ENCODE data around the gene DNAAF8. TPM values are rescaled to one million over a fixed set of nuclear protein-coding genes. Genes with fewer than 3 reads are reported as not detected.

The DNAAF8 gene
- total RNA-seq, 1 donor from 2014 or later = 0.41 TPM

DNA sequence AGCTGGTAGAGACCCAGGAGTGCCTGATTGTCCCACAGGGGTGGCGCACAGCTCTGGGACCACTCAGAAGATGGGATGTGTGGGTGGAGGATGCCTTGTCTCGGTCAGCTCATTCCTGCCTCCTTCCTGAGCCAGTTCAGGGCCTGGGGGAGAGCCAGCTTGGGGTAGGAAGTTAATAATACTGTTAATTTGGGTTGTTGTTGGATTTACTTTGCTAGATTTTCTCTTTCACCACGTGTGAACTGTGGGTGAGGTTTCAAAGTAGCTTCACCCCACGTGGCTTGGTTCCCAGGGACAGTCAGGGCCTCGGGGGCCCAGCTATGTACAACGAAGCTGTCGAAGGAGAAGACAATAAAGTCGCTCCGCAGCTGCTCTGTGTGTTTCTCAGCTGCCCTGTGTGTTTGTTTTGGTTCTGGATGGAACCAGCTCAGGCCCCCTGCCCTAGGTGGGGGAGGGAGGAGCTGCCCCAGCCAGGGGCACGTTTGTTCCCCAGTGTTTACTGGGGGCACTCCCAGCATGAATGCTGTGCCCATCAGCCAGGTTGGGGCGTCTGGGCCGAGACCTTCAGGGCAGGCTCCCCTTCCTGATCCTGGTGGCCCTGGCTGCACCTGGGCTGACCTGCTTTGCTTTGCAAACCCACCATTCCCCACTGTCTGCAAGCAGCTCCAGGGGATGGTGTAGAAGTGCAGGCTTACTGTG lies 38.7 kb upstream of the DNAAF8 start:
- DNase-seq = no peak

DNA sequence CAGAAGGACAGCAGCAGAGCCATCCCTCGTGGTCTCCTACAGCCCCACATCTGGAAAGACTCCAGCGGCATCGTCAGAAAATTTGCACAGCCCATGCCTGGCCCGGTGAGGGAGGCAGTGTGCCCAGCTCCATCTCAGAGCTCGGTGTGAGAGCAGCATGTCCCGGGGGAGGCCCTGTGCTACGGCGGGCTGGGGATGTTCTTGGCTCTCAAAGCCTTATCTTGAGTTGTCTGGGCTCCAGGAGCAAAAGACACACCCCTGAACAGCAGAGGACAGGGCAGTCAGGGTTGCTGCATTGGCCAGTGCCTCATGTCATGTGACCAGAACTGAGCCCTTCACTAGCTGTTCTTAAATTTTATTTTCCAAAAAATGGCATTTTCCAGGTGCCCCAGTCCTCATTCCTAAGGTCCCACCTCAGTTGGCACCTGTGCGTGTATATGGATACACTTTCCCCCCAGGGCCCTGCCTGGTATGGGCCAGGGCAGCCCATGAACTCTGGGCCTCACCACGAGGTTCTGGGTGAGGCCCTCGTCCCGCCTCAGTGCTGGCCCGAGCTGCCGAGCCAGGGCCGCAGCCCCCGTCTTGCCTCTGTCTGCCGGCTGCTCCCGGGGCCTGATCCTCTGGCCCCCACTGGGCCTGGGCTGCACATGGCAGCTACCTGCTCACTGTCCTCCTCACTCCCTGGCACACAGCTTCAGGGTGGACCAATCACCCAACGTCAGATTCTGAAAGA lies 38.0 kb upstream of the DNAAF8 start:
- DNase-seq = no peak

DNA sequence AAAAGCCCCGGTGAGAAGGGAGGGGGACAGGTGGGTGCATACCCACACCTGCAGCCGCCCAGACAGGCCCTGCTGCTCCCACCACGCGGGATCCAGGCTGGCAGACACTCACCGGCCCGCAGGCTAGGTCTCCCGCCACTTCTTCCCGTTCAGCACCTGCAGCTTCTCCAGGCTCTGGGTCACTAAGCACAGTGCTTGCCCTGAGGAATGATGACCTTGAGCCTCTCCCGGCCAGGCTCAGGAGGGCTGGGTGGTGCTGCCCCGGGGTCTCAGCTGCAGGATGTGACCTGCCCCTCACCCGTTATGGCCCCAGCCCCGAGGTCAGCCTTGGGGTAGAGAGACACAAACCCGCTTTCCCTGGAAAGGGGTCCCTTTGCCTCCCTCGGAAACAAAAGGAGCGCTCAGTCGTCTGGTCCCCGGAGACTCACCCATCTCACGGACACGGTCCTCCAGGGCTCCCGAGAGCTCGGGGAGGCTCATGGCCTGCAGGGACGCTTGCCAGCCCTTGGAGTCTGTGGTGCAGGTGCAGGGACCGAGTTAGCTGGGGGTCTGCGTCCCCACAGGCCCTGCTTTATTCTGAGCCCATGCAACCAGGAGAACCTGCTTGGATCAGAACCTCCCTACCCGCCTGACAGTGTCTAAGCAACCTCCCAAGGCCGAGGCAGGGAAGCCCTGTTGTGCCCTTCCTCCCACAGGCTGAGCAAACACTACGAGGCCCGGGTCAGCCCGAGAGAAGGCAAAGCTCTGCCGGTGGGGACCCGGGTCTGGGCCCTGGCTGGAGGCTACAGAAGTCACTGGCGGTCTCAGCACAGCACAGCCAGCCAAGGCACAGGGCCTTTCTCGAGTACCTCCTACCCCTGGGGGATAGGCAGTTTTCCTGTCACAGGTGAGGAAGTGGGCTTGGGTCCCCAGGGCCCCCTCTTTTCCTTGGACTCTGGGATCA lies 37.2 kb upstream of the DNAAF8 start:
- no peak for DNase-seq

DNA sequence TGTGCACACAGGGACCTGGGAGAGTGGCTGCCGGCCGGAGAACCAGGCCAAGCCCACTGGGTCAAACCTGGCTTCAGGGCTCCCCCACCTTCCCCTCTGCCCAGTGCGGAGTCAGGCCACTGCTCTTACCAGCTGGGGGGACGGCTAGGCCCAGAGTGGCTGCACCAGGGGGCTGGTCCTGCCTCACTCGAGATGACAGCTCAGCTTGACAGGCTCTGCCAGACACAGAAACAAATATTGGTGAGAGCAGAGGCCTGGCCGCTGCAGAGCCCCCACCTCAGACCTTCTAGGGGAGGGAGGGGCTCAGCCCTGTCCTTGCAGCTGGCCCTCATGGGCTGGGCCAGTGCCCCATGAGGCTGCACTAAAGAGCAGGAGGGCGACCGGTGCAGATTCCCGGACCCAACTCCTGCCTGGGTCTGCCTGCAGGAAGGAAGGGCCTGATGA lies 36.5 kb upstream of the DNAAF8 start:
- no peak for DNase-seq

DNA sequence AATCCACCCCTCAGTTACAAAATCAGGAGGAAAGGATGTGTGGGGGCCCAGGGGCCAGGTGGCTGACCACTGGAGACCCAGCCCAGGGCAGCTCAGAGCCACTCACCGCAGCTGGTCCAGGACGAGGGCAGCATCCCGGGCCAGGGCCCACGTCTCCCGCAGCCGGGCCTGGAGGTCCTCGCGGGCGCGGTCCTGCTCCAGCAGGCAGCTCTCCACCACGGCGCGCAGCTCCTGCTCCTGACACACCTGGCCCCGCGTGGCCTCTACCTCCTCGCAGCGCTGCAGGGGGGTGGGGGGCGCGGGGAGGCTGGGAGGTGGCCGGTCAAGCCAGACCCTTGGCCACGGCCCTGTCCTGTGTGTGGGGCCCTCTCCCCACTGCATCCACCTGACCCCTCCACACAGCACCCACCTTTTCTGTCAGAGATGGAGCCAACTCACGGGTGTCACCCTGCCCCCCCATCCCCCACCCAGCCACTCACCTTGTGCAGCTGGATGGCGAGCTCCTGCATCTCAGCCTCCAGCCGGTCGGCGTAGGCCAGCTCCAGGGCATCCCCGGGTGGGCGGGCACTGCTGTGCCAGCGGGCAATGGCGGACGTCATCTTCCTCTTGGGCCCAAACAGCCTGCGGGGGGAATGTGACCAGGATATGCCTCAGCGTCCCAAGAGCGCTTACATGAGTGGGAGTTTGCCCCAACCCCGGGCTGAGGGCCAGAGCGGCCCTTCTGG lies 35.9 kb upstream of the DNAAF8 start:
- DNase-seq = no peak

DNA sequence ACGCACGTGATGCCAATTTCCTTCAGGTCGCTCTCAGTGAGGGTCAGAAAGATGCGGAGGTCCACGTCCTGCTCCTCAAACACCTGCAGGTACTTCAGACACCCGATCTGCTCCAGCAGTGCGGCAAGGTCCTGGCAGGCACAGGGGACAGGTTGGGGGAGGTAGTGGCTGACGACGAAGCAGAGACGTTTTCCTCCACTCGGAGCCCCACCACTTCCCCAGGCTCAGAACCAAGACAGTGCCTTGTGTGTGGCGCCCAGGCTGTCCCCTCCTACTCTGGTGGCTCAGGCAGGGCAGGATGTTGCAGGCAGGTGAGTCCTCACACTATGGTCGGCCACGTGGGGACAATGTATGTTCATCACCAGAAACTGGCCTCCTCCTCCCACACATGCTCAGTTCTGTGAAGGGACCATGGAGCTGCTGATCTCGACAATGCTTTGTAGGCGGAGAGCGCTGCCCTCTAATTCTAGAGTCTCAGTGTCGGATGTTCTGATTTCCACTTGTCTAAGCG lies 35.2 kb upstream of the DNAAF8 start:
- DNase-seq = no peak

DNA sequence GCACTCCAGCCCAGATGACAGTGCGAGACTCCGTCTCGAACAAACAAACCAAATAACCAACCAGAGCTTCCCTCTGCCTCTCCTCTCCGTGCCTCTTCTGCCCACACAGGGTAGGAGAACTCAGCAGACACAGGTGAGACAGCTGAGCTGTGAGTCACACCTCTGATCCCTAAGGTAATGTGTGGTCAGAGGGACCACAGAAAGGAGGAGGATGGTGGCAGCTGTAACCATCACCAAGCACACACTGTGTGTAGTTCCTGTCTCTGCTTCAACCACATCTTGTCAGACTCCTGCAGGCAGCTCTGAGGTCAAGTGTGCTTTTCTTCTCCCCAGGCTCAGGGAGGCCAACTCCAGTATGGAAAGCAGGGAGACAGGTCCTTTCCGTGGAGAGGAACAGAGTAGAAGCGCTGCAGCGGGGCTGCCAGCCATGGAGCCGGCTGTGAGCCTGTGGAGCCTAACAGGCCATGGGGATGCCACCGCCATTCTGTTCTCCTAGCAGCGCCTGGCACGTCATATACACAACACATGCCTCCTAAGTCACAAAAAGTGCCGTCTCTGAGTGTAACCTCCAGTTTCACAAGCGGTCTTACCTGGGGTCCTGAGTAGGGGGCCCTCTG lies 33.8 kb upstream of the DNAAF8 start:
- DNase-seq = no peak

DNA sequence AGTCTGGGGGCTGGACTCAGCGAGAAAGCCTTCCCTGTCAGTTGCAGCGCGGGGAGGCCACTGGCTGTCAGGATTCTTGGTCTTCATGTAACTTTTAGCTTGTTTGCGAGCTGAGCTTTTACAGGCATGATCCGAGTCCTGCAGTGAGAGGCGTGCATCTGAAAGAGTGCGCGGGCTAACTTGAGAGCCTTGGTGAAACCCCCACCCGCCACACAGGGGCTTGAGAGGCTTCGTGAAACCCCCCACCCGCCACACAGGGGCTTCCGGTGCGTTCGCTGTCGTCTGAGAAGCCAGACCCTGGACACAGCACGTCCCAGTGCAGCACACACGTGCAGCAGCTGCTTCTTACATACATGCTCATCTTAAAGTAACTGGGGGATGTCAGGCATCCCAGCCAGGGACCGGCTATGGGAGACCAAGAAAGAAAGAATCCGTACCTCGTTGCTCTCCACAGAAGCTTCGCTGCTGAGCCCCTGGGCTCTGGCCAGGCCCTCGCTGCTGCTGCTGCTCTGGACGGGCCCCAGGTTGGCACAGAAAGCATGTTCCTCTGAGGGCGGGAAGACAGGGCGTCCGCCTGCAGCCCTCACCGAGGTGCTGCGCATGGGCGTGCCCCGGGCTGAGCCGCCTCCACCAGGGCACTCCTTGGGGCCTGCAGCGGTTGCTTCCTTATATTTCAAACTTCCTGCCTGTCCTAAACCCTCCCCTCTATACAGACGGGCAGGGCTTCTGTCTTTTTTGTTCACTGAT lies 33.2 kb upstream of the DNAAF8 start:
- no peak for DNase-seq

DNA sequence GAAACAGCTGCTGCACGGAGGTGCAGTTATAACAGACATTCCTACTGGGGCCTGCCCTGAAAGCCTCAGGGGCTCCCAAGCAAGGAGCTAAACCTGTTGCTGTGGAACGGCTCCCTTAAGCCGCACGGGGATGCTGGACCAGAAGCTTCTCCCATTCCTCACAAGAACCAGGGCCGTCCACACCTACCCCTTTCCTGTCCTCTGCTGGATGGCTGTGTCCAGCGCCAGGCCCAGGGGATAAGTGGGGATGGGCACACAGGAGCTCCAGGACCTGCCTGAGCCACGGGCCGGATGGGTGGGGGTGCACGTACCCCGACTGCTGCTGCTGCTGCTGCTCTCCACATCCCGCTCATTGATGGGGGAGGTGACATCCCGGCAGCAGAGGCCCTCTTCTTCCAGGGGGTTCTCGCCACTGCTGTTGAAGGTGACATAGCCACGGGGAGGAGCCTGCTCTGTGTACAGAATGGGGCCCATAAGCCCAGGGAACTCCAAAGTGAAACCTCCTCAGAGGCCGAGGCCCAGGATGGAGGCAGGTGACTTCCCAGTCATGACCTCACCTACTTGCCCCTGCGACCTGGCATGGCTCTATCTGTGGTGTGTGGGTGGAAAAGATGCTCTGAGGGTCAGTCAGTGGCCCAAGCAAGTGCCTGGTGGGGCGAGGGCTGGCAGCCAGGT lies 32.4 kb upstream of the DNAAF8 start:
- DNase-seq = no peak

DNA sequence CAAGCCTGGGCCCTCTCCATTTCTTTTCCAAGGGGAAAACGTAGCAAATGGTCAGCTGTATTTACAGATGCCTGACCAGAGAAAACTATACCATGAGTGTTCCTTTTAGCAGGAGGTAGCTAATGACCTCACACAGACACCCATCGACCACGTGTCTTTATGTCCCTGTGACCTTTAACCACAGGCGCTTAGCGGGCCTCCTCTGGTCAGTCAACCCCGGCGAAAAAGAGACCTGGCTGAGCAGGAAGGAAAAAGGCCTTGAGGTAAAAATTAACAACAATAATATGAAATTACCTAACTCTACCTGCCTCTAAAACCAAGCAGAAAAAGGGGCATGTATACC lies 31.9 kb upstream of the DNAAF8 start:
- no peak for DNase-seq

DNA sequence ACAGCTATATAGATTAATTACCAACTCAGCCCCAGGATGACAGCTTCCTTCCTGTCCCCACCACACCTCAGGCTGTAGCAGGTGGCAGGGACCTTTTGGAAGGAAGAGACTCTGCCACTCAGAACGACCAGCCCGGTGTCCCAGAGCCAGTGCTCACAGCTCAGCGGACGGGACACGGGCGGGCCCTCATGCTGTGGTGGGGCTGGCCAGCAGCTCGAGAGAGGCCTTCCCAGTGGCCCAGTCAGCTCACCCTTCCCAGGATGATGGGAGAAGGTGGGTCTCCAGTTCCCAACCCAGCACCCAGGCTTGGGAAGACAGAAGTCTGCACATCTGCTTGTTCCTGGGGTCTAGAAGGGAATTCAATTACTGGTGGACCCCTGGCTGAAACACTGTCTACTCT lies 30.4 kb upstream of the DNAAF8 start:
- DNase-seq = no peak

DNA sequence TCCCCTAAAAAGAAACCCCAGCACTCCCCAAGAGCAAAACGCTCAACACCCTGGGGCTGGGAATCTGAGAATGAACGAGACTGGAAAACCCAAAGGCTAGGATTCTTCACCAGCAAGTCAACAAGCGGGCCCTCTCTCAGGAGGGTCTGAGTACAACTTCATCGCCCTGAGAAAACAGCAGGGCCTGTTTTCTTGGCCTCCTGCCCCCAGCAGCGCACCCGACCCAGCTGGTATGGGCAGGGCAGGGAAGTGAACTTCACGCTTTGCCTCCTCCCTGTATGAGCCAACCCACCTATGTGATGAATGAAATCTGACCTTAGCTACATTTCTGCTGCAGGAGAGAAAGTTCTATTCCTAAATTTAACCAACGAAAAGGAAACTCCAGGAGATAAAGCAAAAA lies 29.8 kb upstream of the DNAAF8 start:
- DNase-seq = no peak

DNA sequence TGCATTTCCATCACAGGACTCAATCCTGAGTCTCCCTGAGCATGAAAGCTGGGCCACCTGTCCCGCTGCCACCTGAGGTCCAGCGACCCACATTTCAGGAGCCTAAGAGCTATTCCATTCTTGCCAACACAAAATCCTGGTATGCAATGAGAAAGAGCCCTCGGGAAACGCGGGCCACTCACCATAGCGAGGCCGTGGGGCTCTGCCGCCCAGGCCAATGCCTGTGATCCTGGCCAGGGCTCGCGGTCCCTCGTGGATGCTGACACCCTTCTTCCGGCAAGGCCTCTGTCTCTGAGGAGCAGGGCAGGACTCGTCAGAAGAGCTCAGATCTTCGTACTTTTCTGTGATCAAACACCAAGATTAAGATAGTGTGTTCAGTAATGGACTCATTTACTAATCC lies 29.4 kb upstream of the DNAAF8 start:
- no peak for DNase-seq

DNA sequence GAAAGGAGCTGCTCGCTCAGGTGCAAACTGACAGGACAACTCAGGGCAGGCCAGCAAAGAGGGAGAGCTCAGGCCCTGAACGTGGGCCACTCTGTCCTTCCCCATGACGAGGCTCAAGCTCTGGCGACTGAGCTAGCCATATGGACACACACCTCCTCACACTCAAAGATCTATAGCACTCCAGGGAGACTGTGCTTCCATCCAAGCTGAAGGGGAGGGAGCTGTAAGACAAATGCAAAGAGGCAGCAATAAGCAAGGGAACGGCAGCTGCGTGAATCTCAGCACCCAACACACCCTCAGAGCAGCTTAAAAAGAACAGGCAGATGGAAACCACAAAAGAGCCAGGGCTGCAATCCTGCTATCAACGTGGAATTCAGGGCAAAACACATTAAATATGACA lies 27.5 kb upstream of the DNAAF8 start:
- DNase-seq = no peak

DNA sequence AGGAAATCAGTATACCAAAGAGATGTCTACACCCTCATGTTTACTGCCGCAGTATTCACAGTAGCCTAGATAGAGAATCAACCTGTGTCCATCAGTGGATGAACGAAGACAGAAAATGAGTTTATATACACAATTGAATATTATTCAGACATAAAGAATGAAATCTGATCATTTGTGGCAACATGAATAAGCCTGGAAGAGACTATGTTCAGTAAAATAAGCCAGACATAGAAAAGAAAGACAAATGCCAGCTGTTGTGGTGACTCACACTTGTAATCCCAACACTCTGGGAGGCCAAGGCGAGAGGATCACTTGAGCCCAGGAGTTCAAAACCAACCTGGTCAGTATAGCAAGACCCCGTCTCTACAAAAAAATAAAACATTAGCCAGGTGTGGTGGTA lies 24.9 kb upstream of the DNAAF8 start:
- no peak for DNase-seq

DNA sequence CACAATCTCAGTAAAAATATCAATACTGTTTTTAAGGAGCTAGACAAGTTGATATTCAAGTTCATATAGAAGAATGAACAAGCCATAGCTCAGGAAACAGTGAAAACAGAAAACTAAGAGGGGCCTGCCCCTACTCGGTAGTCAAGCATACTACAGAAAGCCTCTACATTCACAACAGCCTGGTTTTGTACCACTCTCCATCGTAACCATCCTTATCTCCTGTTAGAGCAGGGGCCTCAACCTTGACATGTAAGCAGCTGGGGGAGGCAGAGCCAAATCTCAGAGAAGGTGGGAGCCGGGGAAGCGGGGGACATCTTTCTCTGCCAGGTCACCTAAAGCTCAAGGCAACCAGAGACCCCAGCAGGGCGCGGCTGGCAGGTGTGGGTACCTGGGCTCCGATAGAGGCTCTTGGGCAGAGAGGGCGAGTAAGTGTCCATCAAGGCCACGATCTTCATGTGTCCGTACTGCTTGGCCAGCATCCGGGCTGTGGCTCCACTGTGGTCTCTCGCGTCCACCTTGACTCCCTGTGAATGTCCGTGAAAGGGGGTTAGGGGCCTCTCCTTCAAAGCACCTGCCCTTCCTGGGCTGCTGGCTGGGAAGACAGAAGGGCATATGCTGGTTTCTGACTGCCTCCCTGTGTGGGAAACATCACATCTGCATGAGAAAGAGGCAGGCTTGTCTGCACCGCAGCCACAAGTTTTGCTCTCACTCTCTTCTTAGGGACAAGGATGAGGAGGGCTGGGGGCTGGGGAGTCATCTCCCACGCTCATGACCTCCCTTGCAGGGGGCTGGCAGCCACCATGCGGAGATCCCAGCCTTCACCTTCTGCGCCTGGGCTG lies 20.5 kb upstream of the DNAAF8 start:
- no peak for DNase-seq

DNA sequence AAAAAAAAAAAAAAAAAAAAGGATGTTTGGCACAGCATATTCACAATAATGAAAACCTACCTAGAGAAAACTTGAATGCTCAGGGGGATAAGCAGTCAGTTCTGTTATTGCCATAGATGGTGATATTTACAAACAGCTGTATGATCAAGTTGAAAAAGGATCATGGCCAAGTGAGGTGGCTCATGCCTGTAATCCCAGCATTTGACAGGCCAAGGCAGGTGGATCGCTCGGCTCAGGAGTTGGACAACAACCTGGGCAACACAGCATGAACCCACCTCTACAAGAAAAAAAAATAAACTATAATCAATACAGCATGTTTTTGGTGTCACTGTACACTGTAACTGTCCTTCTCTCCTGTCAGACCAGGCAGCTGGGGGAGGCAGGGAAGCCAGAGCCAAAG lies 19.3 kb upstream of the DNAAF8 start:
- DNase-seq = no peak

DNA sequence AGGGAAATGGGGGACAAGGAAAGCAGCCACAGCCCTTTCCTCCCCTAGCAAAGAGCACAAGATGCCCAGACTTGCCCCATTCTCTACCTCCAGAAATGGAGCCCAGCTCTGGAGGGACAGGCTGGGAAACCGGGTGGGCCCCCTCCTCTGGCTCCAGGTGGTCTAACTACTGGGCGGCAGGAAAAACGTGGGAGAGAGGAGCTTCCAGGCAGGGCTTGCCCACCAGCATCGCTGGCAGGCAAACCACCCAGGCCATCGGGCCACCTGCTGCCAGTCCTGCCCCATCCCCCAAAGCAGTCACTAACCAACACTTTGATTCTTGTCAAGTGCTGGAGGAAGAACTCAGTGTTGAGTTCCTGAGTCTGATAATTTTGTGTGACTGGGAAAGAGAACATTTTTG lies 15.9 kb upstream of the DNAAF8 start:
- no peak for DNase-seq

DNA sequence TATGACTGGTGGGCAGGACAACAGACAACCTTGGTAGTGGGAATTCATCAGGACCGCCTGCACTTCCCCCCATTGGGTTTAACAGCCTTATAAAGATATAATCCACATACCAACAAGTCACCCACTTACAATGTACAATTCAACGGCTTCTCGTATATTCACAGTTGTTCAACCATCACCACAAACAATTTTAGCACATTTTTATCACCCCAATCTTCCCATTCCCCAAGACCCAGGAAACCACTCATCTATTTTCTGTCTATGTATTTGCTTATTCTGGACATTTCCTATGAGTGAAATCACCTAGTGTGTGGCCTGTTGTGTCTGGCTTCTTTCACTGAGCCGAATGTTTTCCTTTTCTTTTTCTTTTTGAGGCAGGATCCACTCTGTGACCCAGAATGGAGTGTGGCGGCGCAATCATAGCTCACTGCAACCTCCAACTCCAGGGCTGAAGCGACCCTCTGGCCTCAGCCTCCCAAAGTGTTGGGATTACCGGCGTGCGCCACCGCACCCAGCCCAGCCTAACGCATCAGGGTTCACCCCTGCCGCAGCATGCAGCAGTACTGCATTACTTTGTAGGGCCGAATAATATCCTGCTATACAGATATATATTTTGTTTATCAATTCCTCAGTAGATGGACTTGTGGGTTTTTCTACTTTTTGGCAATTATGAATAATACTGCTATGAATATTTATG lies 11.1 kb upstream of the DNAAF8 start:
- DNase-seq = no peak
